T47D (cell line): ENCODE results near the gene ELOVL6.
A peak's percentile ranks its signal among the peaks of the same experiment; 100 is the strongest.

Experiments
- DNase-seq, 2 experiments: peaks; one replicate each; pipeline versions ENCODE4 v3.0.0 to v3.0.0-alpha.2; 2011 to 2012; ENCODE audit warnings: low read depth in 1 of 2, low spot score in 1 of 2
- JUND ChIP-seq: IDR thresholded peaks from 2 replicates; pipeline ENCODE4 v1.6.1; 2012; ENCODE audit warnings: low read depth
- in situ Hi-C: cut with HindIII; loops from 2 replicates; pipeline ENCODE4 v1.10.0; 2016; ENCODE audit warnings: low sequenced_read_pairs, low pct_unique_long_range_greater_than_20kb

The ELOVL6 gene

DNA sequence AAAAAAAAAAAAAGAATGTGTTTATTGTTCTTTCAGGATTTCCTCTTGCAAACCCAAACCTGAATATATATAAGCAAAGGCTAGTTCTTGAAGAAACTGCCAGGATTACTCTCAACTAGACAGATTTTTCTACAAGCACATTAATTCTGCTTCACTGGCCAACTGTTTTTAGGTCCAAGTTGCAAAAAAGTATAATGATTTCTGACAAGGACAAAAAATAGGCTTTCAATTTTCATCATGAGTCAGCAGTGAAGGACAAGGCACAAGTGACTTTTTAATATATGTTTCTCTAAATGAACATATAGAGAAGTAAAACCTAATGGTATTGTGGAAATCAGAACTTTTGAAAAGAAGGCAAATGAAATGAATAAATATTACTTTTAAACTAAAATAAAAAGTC lies 73.7 kb downstream of the ELOVL6 start:
- TF ChIP-seq JUND: no peak
- in situ Hi-C loops: no loop called here
- no peak for DNase-seq

GRCh38 chr4:110122201-110122600 lies 76.2 kb downstream of the ELOVL6 start:
- no peak for DNase-seq
- TF ChIP-seq JUND: no peak
- in situ Hi-C loops: no loop called here

DNA sequence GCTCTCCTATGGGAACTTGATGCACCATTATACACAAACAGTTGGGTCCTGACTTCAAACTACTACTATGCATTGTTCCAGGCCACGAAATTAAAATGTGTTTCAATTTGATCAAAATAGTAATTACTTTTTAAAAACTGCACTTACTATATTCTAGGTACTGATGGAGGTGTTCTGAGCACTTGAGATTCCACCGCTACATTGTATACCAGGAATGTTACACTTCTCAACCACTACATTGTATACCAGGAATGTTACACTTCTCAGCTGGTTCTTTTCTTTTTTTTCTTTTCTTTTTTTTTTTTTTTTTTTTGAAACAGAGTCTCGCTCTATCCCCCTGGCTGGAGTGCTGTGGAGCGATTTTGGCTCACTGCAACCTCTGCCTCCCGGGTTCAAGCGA lies 77.9 kb downstream of the ELOVL6 start:
- no peak for TF ChIP-seq JUND
- no peak for DNase-seq
- in situ Hi-C loops: no loop called here

DNA sequence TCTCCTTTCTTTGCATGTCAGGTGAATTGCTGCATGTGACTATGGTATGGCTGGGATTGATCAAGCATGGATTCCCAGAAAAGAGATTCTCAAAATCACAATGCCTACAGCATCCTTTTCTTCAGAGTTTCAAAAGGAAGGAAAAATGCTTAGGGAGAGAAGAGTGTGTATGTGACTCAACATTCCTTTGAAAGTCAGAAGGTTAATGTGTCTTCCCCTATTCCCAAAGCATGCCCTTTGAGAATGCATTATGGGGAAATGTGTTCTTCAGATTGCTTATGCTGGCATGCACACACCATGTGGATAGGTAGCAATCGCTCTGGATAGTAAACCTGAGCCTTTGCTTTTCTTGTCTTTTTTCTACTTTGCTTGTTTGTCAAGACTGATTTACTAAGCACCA lies 78.5 kb downstream of the ELOVL6 start:
- in situ Hi-C loops: no loop called here
- DNase-seq: no peak

DNA sequence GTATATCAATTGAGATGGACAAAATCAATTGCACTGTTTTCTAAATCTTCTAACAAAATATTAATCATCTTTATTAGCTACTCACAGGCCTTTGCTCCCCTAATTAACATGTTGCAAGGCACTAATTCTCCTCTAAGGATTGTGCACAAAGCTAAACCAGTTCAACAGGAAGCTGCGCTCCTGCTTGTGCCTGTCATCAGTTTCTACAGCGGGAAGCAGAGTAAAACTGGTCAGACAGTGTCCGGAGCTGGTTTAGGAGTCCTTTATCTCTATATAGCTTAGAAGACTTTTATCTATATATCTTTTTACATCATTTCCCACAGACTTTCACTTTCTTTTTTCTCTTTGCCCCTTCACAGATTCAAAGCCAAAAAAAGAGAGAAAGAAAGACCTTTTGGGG lies 79.1 kb downstream of the ELOVL6 start:
- DNase-seq: peak; percentile 7 to 81
- in situ Hi-C loops: no loop called here
- TF ChIP-seq JUND: no peak

More for the DNA sequence above, 78.5 kb downstream of the ELOVL6 start:
- no peak for TF ChIP-seq JUND

- DNase-seq: no peak
- TF ChIP-seq JUND: no peak
- in situ Hi-C loops: no loop called here
Measured at GRCh38 chr4:110112056-110112455, 86.4 kb downstream of the ELOVL6 start.

DNA sequence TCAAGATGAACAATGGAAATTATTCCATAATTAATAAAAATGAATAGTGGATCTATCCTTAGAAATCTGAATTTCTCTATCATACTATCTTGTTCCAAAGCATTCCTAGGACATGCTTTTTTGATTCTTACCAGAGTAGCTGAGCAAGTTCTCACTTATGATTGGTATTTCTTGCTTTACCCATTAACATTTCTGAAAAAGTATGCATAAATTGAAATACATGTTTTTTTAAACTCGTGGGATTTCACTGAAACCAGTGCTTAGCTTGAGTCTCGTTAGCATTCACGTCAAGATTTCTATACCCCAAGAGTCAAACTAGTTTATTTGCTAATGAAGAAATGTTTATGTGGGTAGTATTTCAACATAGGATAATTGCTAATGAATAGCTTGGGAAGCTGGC lies 89.0 kb downstream of the ELOVL6 start:
- DNase-seq: no peak
- no peak for TF ChIP-seq JUND
- in situ Hi-C loops: no loop called here

DNA sequence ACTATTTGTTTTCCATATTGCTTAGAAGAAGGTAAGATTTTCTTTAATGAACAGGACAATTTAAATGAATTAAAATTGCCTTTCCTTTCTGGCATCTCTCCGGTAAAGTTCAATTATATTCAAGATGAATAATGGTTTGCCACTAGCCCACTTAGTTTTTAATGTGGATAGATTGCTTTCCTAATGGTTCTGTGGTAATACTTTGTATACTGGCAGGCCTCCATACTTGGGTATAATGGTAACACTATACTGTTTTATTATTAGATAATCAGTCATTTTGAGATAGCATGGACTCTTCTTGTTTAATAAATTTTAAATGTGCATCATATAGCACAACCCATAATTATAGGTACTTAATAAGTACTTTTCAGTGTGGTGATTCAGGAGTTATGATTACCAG lies 89.5 kb downstream of the ELOVL6 start:
- DNase-seq: no peak
- TF ChIP-seq JUND: no peak
- in situ Hi-C loops: no loop called here

DNA sequence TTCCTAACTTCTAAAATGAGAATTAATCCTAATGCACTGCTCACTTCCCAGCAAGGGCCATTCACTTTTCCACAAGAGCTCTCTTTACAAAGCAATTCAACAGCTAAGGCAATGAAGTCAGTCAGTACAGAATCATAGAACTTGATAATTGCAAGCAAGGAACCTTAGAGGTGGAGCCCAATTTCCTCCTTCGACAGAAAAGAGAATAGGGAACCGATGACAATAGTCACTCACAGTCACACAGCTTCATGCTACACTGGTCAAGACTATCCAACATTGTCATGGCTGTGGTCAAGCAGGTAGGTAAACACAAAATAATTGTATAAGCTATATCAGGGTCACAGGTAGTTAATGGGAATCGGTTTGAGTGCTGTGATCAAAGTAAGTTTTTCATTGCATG lies 90.0 kb downstream of the ELOVL6 start:
- no peak for TF ChIP-seq JUND
- in situ Hi-C loops: no loop called here
- DNase-seq: no peak

DNA sequence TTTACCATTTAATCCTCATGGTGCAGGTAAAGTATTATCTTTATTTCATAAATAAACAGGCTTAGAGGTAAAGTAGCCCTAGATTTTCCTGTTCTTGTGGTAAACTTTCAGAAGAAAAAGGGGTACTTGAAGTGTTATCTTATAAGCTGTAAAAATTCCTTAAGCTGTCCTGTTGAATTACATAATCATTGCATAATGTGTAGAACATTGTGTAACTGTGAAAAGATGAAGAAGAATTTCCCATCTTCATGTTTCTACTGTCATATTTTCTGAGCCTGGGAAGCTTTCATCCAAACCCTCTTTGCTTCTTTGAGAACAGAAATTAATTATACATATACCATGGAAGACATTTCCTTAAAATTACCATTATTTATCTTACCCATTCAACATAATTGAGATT lies 90.5 kb downstream of the ELOVL6 start:
- no peak for DNase-seq
- TF ChIP-seq JUND: no peak
- in situ Hi-C loops: no loop called here

DNA sequence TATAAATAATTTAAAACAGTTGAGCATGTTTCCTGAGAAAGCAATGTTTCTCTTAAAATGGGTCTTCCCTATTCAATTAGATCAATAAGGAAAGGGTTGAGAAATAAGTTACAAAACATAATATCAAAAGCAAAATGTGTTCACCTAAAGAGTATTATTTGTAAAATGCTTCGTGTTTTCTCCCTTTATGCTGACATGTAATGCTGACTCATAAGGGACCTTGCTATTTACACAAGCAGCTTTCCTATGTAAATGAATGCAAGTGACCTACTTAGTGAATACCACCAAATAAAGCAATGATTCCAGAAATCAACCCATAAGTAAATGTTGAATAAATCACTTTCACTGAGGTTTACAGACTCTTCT lies 91.5 kb downstream of the ELOVL6 start:
- peak in 1 of 2 experiments; percentile 2 for DNase-seq
- TF ChIP-seq JUND: no peak
- in situ Hi-C loops: no loop called here

DNA sequence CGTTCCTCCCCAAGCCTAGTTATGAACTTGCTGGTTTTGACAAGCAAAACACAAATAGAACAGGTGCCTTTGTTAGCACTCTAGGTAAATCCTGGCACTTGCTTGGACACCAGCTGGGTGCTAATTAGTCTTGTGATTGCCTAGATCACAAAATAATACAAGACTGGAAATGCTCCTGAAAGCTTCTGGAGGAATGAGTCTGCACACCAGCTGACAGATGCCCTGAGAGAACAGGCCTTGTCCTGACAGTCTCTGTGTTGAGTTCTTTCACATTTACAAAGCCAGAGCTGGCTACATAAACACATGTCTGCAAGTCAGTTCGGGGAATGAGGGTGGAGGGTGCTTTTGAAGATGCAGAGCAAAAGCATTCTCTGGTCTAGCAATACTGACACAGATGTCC lies 93.8 kb downstream of the ELOVL6 start:
- in situ Hi-C loops: no loop called here
- no peak for TF ChIP-seq JUND
- DNase-seq: no peak

DNA sequence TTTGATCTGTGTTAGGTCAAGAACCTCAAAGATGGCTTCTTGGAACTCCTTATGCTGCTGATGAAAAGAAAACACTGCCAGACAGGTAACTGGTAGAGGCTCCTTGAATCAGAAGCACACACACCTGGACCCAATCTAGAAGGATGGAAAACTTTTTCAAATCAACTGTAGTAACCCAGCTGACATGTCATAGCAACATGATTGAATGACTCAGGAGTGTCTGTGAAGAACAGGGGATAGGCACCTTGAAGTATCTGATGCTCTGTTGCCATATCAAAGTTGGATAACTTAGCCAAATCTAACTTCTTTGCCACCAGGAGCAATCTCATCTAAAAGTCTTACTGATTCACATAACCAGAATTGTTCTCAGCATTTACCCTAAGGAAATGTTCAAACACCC lies 98.8 kb downstream of the ELOVL6 start:
- no peak for DNase-seq
- no peak for TF ChIP-seq JUND
- in situ Hi-C loops: no loop called here

DNA sequence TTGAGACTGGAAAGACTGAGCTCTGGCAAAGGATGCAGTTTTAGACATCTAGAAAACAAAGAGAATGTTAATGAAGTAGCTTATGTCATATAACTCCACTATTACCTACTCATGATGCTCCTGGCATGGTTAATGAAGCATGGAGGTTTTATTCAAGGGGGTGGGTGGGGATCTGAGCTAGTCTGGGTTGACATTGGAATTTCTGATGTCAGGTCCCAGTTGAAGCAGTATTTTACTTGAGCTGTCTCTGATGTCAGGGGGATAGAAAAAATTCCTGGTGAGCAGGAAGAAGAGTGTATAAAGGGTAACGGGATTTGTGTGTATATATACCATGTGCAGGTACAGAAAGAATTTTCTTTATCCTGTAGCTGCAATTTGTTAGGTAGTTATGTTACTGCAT lies 102.0 kb downstream of the ELOVL6 start:
- TF ChIP-seq JUND: no peak
- DNase-seq: no peak
- in situ Hi-C loops: no loop called here

- TF ChIP-seq JUND: no peak
- in situ Hi-C loops: no loop called here
- no peak for DNase-seq
Measured at GRCh38 chr4:110092646-110093045, 105.8 kb downstream of the ELOVL6 start.
